Panc1 (cell line): ENCODE results near the gene PPP1R14C. TPM values are rescaled to one million over a fixed set of nuclear protein-coding genes. Genes with fewer than 3 reads are reported as not detected.

Experiments used
- ATAC-seq: fragments of 200-7000 bp; cut with Tn5 transposase; 2 replicates; pipeline ENCODE4 v1.9.1; 2020; ENCODE audit warnings: mild to moderate bottlenecking, moderate library complexity
- BruUV-seq: library from RNA; stranded (reverse); fragments of 400-500 nt; replicated peaks from 2 replicates; lab custom pipeline; 2021; lab: Mats Ljungman, UMichigan
- CTCF ChIA-PET: fragments of 300-600 bp; sonication (Branson Sonifier 250); formaldehyde crosslinking; loops from one replicate; lab custom pipeline; 2022; ENCODE audit warnings: antibody characterized with exemption; lab: Charles Lee
- POLR2A ChIA-PET: fragments of 300-600 bp; sonication (Branson Sonifier 250); formaldehyde crosslinking; loops from one replicate; lab custom pipeline; 2022; ENCODE audit warnings: antibody characterized with exemption; lab: Charles Lee
- DNase-seq: peaks from one replicate; pipeline ENCODE4 v3.0.0-alpha.2; 2010; ENCODE audit warnings: low read depth, low spot score
- H3K27ac ChIP-seq: 2 replicates; pipeline ENCODE4 v1.5.1; 2011; ENCODE audit warnings: mild to moderate bottlenecking, low read length, inconsistent platforms
- H3K27me3 ChIP-seq: fragments of 200-500 bp; sonication (Bioruptor generic); 2 replicates; pipeline ENCODE4 v1.6.0; 2014; ENCODE audit warnings: low read length, inconsistent platforms; ENCODE audit not compliant: control insufficient read depth, insufficient read depth
- H3K36me3 ChIP-seq: fragments of 200-500 bp; sonication (Bioruptor generic); 2 replicates; pipeline ENCODE4 v1.5.1; 2014; ENCODE audit warnings: inconsistent platforms, mild to moderate bottlenecking, low read length, moderate library complexity; ENCODE audit not compliant: control insufficient read depth, insufficient read depth
- H3K4me1 ChIP-seq: 2 replicates; pipeline ENCODE4 v1.5.1; 2011; ENCODE audit warnings: inconsistent platforms, mild to moderate bottlenecking, low read length, moderate library complexity; ENCODE audit not compliant: control insufficient read depth, insufficient read depth
- H3K4me3 ChIP-seq, 2 experiments: 2 replicates each; pipeline ENCODE4 v1.5.1; 2011 to 2012; ENCODE audit warnings: low read depth in 2 of 2, low read length in 2 of 2, mild to moderate bottlenecking in 2 of 2, inconsistent platforms in 1 of 2, moderate library complexity in 1 of 2
- H3K9me3 ChIP-seq: fragments of 200-500 bp; sonication (Bioruptor generic); 2 replicates; pipeline ENCODE4 v1.5.1; 2014; ENCODE audit warnings: low read depth, mild to moderate bottlenecking, inconsistent platforms, low read length, moderate library complexity; ENCODE audit not compliant: control insufficient read depth, insufficient read depth
- CTCF ChIP-seq: fragments of 450-650 bp; IDR thresholded peaks from 2 replicates; pipeline ENCODE4 v1.5.1; 2017; ENCODE audit warnings: mild to moderate bottlenecking
- POLR2AphosphoS5 ChIP-seq: IDR thresholded peaks from 2 replicates; pipeline ENCODE4 v1.6.1; 2012; ENCODE audit warnings: mild to moderate bottlenecking, low read depth, low read length, moderate library complexity
- REST ChIP-seq, 2 experiments: IDR thresholded peaks; 2 replicates each; pipeline ENCODE4 v1.6.1; 2011 to 2012; ENCODE audit warnings: low read depth in 2 of 2, control low read depth in 1 of 2, low read length in 1 of 2, mild to moderate bottlenecking in 1 of 2, moderate library complexity in 1 of 2; ENCODE audit not compliant: insufficient read depth in 1 of 2
- SIN3A ChIP-seq: IDR thresholded peaks from 2 replicates; pipeline ENCODE4 v1.6.1; 2012; ENCODE audit warnings: low read depth, mild to moderate bottlenecking, low read length, moderate library complexity, borderline replicate concordance; ENCODE audit not compliant: insufficient read depth
- TCF7L2 ChIP-seq: IDR thresholded peaks from 2 replicates; pipeline ENCODE4 v1.6.1; 2011; ENCODE audit warnings: mild to moderate bottlenecking, low read depth, low read length, inconsistent platforms
- in situ Hi-C: cut with HindIII; loops from 2 replicates; pipeline ENCODE4 v1.10.0; 2016; ENCODE audit warnings: low sequenced_read_pairs, low pct_unique_long_range_greater_than_20kb
- intact Hi-C: fragments of 100-400 bp; cut with micrococcal nuclease; formaldehyde crosslinking; loops from one replicate; pipeline ENCODE4 v1.10.0; 2022; ENCODE audit not compliant: unreplicated experiment
- total RNA-seq: library from RNA; stranded (reverse); gene quantifications from one replicate; pipeline ENCODE4 v1.2.1, GENCODE V29; 2021; ENCODE audit not compliant: unreplicated experiment

PPP1R14C gene
- total RNA-seq, 1 experiment from 2014 or later, result not detected

DNA sequence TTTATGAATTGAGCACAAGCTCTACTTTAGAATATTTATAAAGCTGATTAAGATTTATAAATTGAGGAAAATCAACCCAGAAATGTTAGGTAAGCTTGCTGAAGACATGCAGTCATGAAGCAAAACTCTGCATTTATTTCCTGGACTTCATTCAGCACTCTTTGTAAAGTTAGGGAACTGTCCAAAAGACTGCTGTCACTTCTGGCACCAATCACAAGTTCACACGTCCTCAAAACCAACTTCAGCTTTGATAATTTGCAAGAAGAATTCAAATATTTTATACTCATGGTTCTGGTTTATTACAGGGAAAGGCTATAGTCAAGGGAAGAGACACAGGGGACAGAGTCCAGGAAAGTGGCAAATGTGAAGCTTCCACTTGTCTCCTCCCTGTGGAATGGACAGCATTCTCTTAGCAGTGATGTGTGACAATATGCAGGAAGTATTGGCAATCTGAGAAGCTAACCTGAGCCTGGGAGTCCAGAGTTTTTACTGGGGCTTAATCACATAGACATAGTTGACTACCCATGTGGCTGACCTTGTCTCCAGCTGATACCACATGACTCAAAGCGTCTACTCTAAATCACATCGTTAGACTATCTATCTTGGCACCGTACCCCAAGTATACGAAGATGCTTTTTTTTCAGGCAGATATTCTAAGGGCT, 85.4 kb downstream of the PPP1R14C start:
- intact Hi-C loops, result no loop called here
- no peak for ATAC-seq

DNA sequence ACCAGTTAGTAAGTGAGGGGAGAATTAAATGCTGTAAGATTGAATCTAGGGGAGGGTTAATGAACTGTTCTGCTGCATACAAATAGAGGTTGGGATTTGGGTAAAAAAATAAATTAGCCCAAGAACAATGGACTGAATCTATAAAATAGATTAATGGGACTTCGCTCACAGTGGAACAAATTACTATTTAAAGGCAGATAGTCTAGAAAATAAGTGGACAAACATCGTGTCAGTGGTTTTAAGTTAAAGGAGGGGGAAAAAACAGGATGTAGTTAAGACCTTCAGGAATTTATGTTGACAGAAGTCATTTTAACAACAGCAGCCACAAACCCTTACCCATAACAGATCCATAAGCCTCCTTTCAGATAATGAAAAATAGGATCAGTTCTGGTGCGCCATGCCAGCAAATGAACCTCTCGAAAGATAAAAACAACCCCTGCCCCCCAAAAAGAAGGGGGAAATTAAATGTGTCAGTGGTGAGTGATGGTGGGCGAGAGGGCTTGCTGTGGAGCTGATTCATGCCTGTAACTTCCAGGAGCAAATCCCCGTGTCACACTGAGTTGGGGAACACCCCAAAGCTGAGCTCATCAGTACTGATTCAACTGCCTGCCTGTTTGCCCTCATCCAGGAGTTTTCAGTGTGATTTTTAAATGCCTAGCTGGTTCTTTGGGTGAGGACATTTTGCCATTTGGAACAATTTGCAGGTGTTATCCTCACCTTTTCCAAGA, 86.8 kb downstream of the PPP1R14C start:
- no peak for DNase-seq

More for the DNA sequence above, 85.4 kb downstream of the PPP1R14C start:
- Histone ChIP-seq H3K36me3 (no peaks in the 10 kb centered on the region), H3K4me3 (no peak overlapping the region), H3K27me3 (peaks cover 20% of the 10 kb centered on the region), H3K27ac (no peak overlapping the region), H3K9me3 (no peaks in the 10 kb centered on the region), H3K4me1 (no peaks in the 10 kb centered on the region)
- in situ Hi-C loops, result no loop called here
- TF ChIP-seq SIN3A (no peak), CTCF (no peak), POLR2AphosphoS5 (no peak)
- no peak for DNase-seq
- BruUV-seq, result no TSS peak
- ChIA-PET CTCF (interaction anchor here (1.0 kb wide), 1 partner anchor 30 kb away, joined by 3 read pairs; no protein-coding TSS in a partner anchor), POLR2A (no interaction called here)

More for the DNA sequence above, 86.8 kb downstream of the PPP1R14C start:
- H3K4me1 ChIP-seq, result no peaks in the 10 kb centered on the region
- in situ Hi-C loops (no loop called here), intact Hi-C loops (no loop called here)
- ChIA-PET CTCF (no interaction called here), POLR2A (no interaction called here)
- no peak overlapping the region for H3K4me3 ChIP-seq
- BruUV-seq, result no TSS peak
- ATAC-seq, result no peak
- H3K27me3 ChIP-seq, result peaks cover 20% of the 10 kb centered on the region
- H3K36me3 ChIP-seq, result no peaks in the 10 kb centered on the region
- TF ChIP-seq REST (IDR thresholded peaks at IDR 0.05; ENCODE audit: insufficient read depth in 1 of 2, low read depth in 2 of 2, low read length in 1 of 2) (no peak), CTCF (no peak), POLR2AphosphoS5 (no peak), TCF7L2 (no peak), SIN3A (no peak)
- no peak overlapping the region for H3K27ac ChIP-seq
- H3K9me3 ChIP-seq, result no peaks in the 10 kb centered on the region
